HUES48 (cell line): Measurements from ENCODE around the gene KRT7.
A peak's percentile ranks its signal among the peaks of the same experiment; 100 is the strongest.
"Not testable (repeated sequence)": the region's sequence is repeated elsewhere in the genome, so short reads cannot be mapped to it uniquely, and the experiment has no call there.

Experiments used
- H3K27ac ChIP-seq: one replicate; pipeline ENCODE4 v1.7.0; 2013; ENCODE audit warnings: low read depth, low read length, inconsistent platforms
- H3K27me3 ChIP-seq: 2 replicates; pipeline ENCODE4 v1.6.1; 2013; ENCODE audit warnings: mild to moderate bottlenecking, low read length; ENCODE audit not compliant: control insufficient read depth, insufficient read depth
- H3K36me3 ChIP-seq: 2 replicates; pipeline ENCODE4 v1.6.1; 2013; ENCODE audit warnings: low read length; ENCODE audit not compliant: control insufficient read depth, insufficient read depth
- H3K4me1 ChIP-seq: 2 replicates; pipeline ENCODE4 v1.6.1; 2013; ENCODE audit warnings: mild to moderate bottlenecking, low read length; ENCODE audit not compliant: control insufficient read depth, insufficient read depth
- H3K4me3 ChIP-seq: 2 replicates; pipeline ENCODE4 v1.5.1; 2013; ENCODE audit warnings: mild to moderate bottlenecking, low read depth, low read length
- H3K9ac ChIP-seq: 2 replicates; pipeline ENCODE4 v1.6.1; 2013; ENCODE audit warnings: mild to moderate bottlenecking, low read depth, low read length, moderate library complexity
- H3K9me3 ChIP-seq: 2 replicates; pipeline ENCODE4 v1.6.1; 2013; ENCODE audit warnings: low read length; ENCODE audit not compliant: control insufficient read depth, insufficient read depth

Gene KRT7

GRCh38 chr12:52248541-52249461 lies 15.8 kb downstream of the KRT7 start:
- Histone ChIP-seq H3K9ac (no peak overlapping the region), H3K27me3 (peaks cover 30% of the 10 kb centered on the region)

GRCh38 chr12:52249511-52250047 lies 16.5 kb downstream of the KRT7 start:
- H3K4me1 ChIP-seq = peaks cover 7% of the 10 kb centered on the region
- H3K9ac ChIP-seq = no peak overlapping the region
- peaks cover 30% of the 10 kb centered on the region for H3K27me3 ChIP-seq
- no peak overlapping the region for H3K4me3 ChIP-seq
- no peak overlapping the region for H3K27ac ChIP-seq
- no peaks in the 10 kb centered on the region for H3K36me3 ChIP-seq
- H3K9me3 ChIP-seq = no peaks in the 10 kb centered on the region

More at GRCh38 chr12:52248541-52249461, 15.8 kb downstream of the KRT7 start:
- no peak overlapping the region for H3K27ac ChIP-seq
- H3K4me1 ChIP-seq = peaks cover 7% of the 10 kb centered on the region
- H3K9me3 ChIP-seq = no peaks in the 10 kb centered on the region
- H3K4me3 ChIP-seq = no peak overlapping the region
- H3K36me3 ChIP-seq = no peaks in the 10 kb centered on the region

GRCh38 chr12:52250048-52250990 lies 17.3 kb downstream of the KRT7 start:
- Histone ChIP-seq H3K27me3 (peaks cover 37% of the 10 kb centered on the region), H3K4me1 (peaks cover 7% of the 10 kb centered on the region), H3K4me3 (peak overlapping the region; percentile 33; the same call in 1 of the 2 replicates), H3K27ac (no peak overlapping the region), H3K9me3 (no peaks in the 10 kb centered on the region), H3K36me3 (no peaks in the 10 kb centered on the region), H3K9ac (no peak overlapping the region)

GRCh38 chr12:52251367-52252051 lies 18.5 kb downstream of the KRT7 start:
- Histone ChIP-seq H3K27ac (no peak overlapping the region), H3K9me3 (no peaks in the 10 kb centered on the region), H3K4me3 (no peak overlapping the region), H3K27me3 (peaks cover 47% of the 10 kb centered on the region), H3K9ac (no peak overlapping the region), H3K4me1 (peaks cover 7% of the 10 kb centered on the region), H3K36me3 (no peaks in the 10 kb centered on the region)

- H3K9me3 ChIP-seq, H3K4me3 ChIP-seq, H3K9ac ChIP-seq, H3K36me3 ChIP-seq, H3K27ac ChIP-seq, H3K4me1 ChIP-seq: not testable (repeated sequence)
- H3K27me3 ChIP-seq = peaks cover 54% of the 10 kb centered on the region
Measured at GRCh38 chr12:52252175-52252615, 19.2 kb downstream of the KRT7 start.

GRCh38 chr12:52252728-52253343 lies 19.8 kb downstream of the KRT7 start:
- H3K9ac ChIP-seq = no peak overlapping the region
- no peaks in the 10 kb centered on the region for H3K9me3 ChIP-seq
- H3K4me3 ChIP-seq = no peak overlapping the region
- H3K27me3 ChIP-seq = peaks cover 60% of the 10 kb centered on the region
- no peak overlapping the region for H3K27ac ChIP-seq
- H3K36me3 ChIP-seq = no peaks in the 10 kb centered on the region
- no peaks in the 10 kb centered on the region; the same call in 1 of the 2 replicates for H3K4me1 ChIP-seq

- H3K36me3 ChIP-seq = no peaks in the 10 kb centered on the region
- no peaks in the 10 kb centered on the region for H3K9me3 ChIP-seq
- H3K4me1 ChIP-seq = no peaks in the 10 kb centered on the region; the same call in 1 of the 2 replicates
- no peak overlapping the region for H3K27ac ChIP-seq
- no peak overlapping the region for H3K4me3 ChIP-seq
- H3K27me3 ChIP-seq = peaks cover 68% of the 10 kb centered on the region
- no peak overlapping the region for H3K9ac ChIP-seq
Measured at GRCh38 chr12:52253391-52254179, 20.5 kb downstream of the KRT7 start.

GRCh38 chr12:52254180-52254964 lies 21.3 kb downstream of the KRT7 start:
- Histone ChIP-seq H3K9ac (no peak overlapping the region), H3K36me3 (no peaks in the 10 kb centered on the region), H3K27me3 (peaks cover 69% of the 10 kb centered on the region), H3K9me3 (no peaks in the 10 kb centered on the region), H3K4me1 (no peaks in the 10 kb centered on the region; the same call in 1 of the 2 replicates), H3K4me3 (no peak overlapping the region), H3K27ac (no peak overlapping the region)
